ENCODE results near the gene DMD. TPM values are rescaled to one million over a fixed set of nuclear protein-coding genes. Genes with fewer than 3 reads are reported as not detected.
"Not testable (repeated sequence)": the region's sequence is repeated elsewhere in the genome, so short reads cannot be mapped to it uniquely, and the experiment has no call there.

DMD gene
- polyA plus RNA-seq, 12 donors = 53.6 to 134 (median 95.6) TPM; not detected in 1

- DNase-seq = no peak
Measured at GRCh38 chrX:31540313-31540712, 1671.0 kb downstream of the DMD start.

GRCh38 chrX:31527455-31528126 lies 1683.8 kb downstream of the DMD start:
- DNase-seq = no peak

DNA sequence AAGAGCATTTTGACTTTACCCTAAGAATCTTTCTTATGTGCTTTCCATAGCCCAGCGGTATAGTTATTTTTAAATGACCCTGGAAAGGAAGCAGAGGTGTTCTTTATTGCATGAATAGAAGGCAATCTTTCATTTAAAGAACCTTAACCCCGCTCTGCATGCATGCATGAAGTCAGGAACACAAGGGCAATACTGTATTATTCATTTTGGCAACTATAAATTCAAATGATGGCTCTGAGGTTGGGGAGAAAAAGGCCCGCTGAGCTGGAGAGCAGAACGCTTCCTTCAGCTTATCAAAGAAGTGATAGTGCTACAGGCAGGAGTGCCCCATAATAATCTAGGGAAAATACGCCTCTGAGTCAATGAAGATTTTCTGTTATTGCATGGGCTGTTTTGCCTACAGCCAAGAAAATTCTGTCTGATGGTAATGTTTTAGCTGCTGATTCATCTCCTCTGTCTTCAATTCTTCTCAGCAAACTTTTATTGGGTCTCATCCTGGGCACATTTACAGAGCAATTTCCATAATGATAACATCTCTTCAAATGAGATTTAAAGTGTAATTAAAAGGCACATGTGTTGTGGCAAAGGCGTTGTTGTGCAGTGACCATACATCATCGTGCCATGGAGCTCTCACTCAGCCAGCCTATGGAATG lies 1687.3 kb downstream of the DMD start:
- no peak for DNase-seq

DNA sequence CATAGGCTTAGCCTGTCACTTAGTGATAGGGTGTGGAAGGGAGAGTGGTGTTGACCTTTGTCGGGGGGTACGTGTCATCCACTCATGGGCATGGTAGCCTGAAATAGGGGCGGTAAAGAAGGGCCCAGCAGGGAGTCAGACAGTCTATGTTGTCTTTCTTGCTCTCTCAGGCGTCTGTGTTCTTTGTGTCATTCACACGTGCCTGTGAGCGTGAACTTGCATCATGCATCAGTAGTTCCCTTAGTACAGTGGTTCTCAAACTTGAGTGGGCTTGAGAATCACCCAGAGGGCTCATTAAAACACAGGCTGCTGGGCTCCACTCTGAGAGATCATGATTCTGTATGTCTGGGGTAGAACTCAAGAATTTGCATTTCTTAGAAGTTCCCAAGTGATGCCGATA lies 1688.6 kb downstream of the DMD start:
- no peak for DNase-seq

DNA sequence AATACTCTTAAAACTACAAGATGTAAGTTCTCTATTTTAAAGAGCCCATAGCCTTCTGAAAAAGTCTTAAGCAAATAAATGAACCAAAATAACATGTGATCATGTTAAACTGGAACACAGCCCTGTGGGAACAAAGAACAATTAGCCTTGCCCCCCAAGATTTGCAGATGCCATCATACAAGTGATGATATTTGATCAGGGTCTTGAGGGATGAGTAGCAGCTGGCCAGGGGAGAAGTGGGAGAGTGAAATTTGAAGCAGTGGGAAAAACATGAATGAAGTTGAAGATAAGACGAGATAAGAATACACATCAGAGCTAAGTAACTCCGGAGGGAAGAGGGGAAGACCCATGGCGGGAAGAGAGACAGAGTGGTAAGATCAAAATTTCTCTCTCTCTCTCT lies 1689.4 kb downstream of the DMD start:
- DNase-seq = no peak

GRCh38 chrX:31516527-31516926 lies 1694.8 kb downstream of the DMD start:
- DNase-seq = no peak

- no peak for DNase-seq
Measured at GRCh38 chrX:31508338-31508737, 1703.0 kb downstream of the DMD start.

- DNase-seq = no peak
Measured at GRCh38 chrX:31506928-31507327, 1704.4 kb downstream of the DMD start.

DNA sequence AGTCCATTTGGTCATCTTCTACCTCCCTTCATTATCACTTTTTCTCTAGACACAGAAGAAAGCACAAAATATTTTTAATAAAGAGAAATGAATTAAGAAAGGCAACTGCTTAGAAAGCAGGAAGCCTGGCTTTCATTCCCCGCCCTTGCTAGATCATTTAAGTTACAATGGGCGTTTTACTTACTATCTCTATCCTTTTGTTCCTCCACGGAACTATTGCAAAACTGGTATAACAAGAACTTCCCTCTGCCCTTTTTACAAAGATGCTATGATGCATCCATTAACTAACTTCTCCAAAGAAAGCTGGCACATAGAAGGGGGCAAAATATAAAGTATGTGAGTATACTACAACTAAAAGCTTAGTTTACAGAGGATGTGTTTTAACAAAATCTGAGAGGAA lies 1705.0 kb downstream of the DMD start:
- no peak for DNase-seq

GRCh38 chrX:31500921-31501320 lies 1710.4 kb downstream of the DMD start:
- DNase-seq = no peak

DNA sequence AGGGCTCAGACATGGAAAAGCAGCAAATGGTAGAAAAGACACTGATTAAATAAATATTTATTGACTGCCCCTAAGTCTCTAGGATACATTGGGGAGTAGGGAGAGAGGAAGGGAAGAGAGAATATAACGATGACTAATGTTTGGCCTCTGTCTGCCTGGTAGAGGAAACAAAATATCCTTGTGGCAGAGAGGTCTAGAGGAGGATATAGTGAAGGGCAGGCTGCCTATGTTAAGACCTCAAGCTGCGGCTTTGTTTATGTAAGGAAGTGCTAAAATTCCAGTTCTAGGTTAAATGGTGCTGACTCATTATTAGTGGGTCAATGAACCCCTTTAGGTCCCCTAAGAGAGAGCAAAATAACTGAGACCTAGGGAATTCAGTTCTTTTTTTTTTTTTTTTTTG lies 1712.2 kb downstream of the DMD start:
- no peak for DNase-seq

DNA sequence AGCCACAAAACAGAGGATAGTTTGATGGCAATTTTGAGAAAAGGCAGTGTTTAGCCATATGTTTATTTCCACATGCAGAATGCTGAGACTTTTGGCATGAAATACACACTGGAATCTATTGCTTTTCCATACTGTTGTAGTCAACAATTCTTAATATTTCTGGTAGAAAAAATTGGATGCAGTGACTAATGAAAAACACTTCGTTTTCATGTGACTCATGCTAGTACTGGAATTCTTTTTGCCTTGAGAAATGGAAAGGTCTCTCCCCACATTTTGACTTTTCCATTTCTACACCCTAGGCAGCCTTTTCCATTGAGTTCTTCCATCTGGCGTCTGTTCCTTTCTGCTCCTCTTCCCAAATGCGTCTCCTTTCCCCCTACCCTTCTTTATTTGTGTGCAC lies 1714.3 kb downstream of the DMD start:
- peak; percentile 38 for DNase-seq

- DNase-seq = no peak
Measured at GRCh38 chrX:31487951-31488350, 1723.4 kb downstream of the DMD start.

DNA sequence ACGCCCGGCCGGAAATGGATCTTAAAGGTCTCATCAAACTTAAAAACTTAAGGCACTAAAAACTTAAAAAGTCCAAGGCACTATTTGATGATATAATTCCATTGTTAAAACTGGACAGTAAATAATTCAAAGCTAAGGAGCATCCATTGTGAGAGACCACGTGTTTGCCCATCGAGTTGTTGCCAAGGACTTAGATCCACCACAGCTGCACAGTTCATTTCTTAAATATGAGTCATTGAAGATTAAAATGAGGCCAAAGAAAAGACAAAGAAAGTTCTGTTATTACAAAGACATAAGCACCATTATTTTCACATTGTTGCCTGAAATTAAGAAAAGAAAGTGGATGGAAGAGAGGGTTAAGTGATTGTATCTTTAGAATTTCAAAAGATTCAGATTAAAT lies 1728.0 kb downstream of the DMD start:
- no peak for DNase-seq

DNA sequence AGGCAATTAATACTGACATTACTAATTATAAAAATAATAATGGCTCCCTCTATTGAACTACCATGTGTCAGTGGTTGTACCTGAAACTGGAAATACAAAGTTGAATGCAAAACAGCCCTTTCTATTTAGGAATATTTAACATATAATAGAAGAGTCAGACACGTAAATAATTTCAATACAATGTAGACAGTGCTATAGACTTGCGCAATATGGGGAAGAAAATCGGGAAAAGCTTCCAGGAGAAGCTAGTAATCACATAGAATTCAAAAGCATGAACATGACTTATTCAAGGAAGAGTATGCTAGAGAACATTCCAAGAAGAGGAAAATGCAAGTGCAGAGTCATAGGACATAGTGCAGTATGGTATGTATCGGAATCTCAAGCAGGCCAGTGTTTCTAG lies 1730.7 kb downstream of the DMD start:
- no peak for DNase-seq

GRCh38 chrX:31471229-31471628 lies 1740.1 kb downstream of the DMD start:
- DNase-seq = no peak

GRCh38 chrX:31470753-31471152 lies 1740.6 kb downstream of the DMD start:
- not testable (repeated sequence) for DNase-seq

DNA sequence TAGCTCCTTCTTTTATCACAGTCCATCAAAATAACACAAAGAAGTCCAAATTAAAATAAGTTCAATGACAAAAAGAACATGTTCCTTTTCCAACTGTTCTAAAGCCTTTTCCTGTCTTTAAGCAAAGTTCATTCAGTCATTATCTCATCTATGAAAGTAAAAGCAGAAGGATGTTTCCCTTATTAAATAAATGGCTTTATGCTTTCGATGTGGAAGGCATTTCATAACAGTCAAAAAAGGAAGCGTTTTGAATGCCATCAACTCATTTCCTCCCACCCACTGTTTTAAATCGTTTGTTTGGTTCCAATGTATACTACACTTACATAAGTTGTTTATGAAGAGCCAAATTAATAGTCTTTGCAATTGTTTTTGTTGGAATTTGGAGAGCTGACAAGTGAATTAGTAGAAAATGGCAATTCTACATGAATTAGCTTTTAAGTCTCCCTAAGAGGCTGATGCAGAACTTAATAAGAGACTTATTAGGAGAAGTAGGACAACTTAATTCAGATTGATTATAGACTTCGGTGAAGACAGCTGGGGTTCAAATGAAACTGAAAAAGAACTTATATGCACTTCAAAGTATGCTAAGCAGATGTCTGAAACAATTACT lies 1746.9 kb downstream of the DMD start:
- DNase-seq = no peak

- no peak for DNase-seq
Measured at GRCh38 chrX:31461266-31461665, 1750.1 kb downstream of the DMD start.

- no peak for DNase-seq
Measured at GRCh38 chrX:31459361-31459760, 1752.0 kb downstream of the DMD start.

DNA sequence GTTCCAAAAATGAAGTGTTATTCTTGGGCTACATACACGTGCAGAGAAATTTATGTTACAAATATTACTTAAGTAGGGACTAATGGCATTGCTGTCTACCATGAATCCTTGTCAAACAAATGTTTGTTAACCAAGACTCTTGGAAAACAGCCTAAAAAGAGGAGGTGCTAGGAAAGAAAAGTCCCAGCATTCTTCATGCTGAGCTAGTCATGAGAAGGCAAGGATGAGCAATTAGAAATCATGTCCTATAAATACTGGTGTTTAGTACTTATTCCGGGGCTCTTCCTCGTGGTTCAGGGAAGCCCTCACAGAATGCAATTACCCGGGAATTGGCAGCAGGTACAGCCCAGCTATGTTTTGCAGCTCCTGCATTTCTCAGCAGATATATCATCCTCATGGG lies 1761.4 kb downstream of the DMD start:
- no peak for DNase-seq

- no peak for DNase-seq
Measured at GRCh38 chrX:31449081-31449480, 1762.3 kb downstream of the DMD start.

DNA sequence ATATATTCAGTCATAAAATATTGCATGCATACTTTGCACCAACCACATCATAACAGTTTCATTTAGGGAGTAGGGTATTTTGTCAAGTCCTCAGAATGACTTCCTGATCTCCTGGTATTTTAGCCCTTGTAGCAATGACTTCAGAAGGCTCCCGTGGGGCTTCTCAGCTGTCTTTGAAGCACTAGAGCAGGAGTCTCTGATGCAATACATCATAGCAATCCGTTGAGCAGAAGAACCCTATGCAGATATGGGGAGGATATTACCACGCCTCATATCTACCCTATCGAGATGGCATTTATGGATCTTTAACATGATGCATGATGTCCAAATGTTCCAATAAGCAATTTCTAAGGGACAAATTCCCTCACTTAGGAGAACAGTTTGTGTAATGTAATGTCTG lies 1765.8 kb downstream of the DMD start:
- no peak for DNase-seq

- DNase-seq = no peak
Measured at GRCh38 chrX:31443654-31444053, 1767.7 kb downstream of the DMD start.

All from muscle of arm (tissue), 12 donors.